Stimulated activated CD4-positive, alpha-beta T cell treated with anti-CD3 and anti-CD28 coated beads, Interleukin-4, amount 100 ng/mL, for 1 hour (primary cell): ENCODE results near the gene KIF21A.

Experiments
- DNase-seq: peaks from one replicate; pipeline ENCODE4 v3.0.0-alpha.2; 2020

Gene KIF21A

DNA sequence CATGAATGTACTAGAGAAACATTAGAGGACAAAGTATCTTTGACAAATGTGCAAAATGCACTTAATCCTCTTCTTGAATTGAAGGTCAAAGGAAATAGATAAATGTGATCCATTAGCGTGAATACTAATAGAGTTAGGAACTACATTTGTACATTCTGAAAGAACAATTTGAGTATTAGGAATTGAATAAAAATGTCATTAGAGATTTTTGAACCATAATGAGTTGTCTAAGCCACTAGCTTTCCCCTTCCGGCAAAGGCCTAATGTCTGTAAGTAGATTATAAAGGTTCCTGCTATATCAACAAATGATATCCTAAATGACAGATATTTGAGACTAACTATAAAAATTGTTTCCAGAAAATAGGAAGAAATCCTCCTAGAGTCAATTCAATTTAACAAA is 59.8 kb downstream of the KIF21A start:
- no peak for DNase-seq

DNA sequence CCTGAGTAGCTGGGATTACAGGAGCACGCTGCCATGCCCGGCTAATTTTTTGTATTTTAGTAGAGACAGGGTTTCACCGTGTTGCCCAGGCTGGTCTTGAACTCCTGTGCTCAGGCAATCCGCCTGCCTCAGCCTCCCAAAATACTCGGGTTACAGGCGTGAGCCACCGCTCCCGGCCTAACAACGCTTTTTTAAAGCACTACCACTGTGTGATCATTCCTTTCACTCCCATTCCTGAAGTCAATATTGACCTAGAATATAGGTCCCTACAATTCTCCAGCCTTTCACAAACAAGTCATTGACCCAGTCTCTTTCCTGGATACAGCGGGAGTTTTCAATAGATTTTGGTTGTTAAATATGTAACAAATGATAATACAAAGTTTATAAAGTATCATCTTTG is 62.8 kb downstream of the KIF21A start:
- no peak for DNase-seq

DNA sequence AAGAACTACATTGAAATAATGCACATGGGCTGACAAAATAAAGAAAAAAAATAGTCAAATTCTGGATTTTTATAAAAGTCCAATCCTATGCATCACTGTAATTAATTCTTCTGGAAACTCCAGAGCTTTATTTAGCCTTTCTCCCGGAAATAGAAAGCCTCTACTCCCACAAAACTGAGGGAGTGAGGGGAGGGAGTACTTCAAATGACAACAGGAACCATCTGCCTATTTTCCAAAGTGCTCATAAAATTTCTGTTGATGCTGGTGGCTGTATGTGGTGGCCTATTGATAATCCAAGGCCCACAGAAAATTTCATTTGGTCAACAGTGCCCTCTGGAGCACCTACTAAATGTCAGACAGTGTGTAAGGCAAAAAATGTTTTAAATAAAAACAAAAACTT is 64.6 kb downstream of the KIF21A start:
- DNase-seq, result no peak

DNA sequence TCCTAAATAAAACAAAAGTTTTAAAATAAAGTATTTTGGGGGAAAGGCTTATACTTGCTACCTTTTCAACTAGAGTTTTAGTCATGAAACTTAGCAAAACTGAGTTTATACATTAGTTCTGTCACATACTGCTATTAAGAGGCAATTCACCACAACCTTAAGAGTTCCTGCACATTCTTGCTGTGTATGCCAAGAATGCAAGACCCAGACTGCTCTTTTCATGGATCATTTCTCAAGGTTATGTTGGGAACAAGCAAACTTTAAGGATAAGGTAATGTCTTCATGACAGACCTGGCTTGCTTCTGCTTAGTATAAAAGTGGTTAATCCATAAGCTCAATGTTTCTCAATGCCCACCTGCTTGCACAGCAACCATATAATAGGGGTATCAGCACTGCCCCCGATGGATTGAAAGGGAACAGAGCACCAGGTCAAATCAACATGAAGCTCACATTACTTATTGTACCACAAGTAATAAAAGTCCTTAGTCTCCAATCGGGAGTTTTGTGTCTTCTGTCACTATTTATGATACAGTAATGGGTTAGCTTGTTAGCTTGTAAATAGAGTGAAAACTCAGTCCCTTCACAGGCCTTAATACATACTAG is 67.6 kb downstream of the KIF21A start:
- no peak for DNase-seq

DNA sequence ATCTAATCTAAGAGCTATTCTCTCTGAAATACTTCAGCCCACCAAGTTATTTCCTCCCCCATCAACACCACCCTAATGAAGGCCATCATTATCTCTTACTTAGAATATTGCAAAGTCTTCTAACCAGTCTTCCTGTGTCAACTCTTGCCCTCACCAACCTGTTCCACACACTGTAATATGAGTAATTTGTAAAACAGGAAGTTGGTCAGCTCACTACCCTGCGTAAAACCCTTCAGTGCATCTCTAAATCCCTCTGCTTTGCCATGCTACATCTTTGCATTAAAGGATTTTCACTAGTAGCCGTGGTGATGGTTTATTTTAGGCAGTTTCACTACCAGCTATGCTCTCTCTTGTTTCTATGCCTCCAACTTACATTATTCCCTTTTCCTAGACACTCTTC is 70.0 kb downstream of the KIF21A start:
- no peak for DNase-seq

DNA sequence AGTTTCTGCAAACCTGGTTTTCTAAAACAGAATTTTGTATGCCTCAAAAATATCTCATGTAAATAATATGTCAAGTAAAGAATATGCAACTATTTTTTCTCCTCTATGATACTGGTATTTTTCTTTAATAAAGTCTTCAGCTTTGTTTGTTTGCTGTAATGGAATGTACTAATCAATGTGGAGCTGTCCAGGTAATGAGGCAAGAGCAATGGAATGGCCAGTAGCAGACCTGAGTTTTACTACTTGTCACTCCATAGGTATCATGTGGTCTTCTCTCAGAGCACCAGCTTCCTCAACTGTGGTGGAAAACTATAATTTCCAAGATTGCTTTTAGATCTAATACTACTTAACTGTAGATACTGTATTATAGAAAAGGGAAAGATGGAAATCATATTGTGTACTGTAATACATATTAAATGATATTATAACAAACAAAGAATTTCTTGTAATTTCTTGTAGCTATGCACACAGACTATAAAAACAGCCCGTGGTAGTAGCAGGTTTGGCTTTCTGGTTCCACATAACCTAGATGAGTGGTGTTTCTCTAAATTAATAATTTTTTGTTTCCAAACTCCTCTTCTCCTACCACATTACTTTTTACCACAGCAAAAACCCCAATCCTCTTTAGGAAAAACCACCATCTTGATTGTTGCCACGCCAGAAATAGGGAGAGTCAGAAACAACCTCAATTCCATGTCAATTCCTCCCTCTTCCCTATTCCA is 70.6 kb downstream of the KIF21A start:
- no peak for DNase-seq

DNA sequence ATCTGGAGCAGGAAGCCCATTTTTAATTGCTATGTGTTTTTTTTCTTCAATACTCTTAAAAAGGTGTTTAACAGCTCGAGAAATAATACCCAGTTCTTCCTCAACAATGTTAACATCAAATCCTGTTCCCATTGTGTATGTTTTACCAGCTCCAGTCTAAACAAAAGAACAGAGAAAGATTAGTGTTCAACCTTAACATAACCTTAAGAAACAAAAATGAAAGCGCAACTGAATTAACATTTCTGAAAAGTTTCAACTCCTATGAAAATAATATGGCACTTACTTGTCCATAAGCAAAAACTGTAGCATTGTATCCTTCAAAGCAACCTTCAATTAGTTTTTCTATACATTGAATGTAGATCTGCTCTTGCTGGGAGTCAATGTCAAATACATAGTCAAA is 73.2 kb downstream of the KIF21A start:
- DNase-seq, result no peak

DNA sequence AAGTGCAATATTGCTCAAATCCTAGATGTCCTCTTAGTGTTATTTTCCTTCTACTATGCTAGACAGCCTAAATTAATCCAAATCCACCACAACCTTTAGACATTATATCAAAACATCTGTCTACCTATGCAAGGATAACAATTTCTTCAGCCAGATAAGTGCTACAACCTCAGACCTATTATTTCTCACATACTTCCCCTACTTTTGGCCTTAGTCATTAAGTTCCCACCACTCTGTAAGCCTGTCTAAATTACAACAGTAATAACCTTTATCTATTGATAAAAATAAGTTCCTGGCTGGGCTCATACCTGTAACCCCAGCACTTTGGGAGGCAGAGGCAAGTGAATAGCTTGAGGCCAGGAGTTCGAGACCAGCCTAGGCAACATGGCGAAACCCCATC is 74.0 kb downstream of the KIF21A start:
- DNase-seq, result no peak

DNA sequence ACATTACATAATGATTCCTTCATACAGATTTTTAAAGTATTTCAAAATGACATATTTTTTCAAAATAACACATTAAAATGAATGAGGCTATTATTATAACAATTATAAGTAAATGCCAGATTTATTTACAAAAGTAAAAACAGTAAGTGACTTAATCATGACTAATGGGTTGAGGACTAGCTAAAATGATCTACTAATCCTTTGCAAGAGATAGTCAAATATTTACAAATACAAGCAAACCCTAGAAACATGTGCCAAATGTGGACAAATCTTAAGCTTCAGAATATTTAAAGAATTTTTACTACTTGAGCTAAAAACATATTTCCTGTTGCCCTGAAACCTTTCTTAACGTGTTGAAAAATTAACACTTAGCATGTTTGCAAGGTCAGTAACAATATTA is 74.8 kb downstream of the KIF21A start:
- no peak for DNase-seq

DNA sequence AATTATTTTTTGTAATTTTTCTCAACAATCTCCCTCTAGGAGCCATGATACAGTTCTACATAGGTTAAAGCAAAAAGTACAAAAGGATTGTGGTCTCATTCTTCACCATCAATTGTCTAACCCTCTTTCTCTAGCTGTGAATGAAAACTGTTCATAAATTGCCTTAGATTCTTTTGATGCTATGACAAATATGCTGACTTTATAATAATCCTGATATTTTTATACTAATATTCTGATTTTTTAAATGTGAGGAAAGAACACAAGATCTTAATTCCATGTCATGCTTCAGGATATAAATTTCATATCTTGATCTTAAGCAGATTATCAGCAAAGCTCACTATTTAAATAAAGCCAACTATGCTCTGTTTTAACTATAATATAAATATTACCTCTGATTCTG is 75.4 kb downstream of the KIF21A start:
- DNase-seq, result no peak

DNA sequence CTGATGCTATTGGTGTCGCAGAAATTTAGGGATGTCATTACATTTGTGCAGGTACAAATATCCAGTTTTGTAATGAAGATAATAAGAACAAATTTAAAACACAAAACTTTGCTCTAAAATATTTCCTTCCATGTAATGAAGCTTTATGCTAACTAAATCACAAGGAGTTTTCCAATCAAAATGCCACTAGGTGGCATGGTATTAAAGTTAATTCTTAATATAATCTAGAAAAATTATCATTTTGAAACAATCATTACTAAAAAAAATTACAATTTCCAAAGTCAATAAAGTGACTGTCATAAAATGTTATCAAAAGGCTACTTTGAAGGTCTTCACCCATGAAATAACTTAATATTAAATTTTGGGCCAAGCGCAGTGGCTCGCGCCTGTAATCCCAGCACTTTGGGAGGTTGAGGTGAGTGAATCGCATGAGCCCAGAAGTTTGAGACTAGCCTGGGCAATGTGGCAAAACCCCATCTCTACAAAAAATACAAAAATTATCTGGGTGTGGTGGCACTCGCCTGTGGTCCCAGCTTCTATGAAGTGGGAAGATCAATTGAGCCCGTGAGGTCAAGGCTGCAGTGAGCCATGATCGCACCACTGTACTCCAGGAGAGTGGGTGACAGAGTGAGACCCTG is 77.4 kb downstream of the KIF21A start:
- no peak for DNase-seq

DNA sequence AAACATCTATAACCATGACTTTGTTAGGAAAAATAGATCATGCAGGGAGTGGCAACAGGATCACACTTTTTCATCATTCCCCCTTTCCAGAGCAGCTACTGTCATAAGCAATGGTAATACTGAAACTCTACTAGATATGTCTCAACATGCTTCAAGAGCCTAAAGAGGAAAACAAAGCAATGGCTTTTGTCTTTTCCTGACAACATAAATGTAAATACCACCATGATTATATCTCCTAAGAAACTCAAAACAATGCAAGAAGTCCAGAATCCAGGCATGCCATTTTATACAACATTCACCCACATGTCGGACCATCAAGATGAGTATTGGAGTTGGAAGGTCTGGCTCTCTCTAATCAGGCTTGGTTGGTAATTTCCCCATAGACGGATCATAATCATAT is 78.7 kb downstream of the KIF21A start:
- DNase-seq, result no peak

DNA sequence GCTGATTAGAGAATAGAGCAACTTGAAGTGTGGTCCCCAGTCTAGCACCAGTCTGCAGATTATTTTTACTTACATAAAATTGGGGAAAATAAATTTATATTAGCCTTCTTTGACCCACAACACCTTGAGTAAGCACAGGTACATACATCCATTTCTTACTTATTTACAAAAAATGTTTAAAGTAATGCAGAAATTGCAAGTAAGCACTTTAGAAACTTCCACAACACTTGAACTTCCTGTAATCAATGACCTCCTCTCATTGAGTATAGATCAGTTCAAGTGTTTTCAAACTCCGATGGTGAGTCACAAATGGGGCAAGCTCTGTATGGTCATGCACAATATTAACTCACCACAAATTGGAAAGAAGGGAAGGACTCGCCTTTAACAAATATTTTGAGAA is 83.3 kb downstream of the KIF21A start:
- DNase-seq, result no peak

DNA sequence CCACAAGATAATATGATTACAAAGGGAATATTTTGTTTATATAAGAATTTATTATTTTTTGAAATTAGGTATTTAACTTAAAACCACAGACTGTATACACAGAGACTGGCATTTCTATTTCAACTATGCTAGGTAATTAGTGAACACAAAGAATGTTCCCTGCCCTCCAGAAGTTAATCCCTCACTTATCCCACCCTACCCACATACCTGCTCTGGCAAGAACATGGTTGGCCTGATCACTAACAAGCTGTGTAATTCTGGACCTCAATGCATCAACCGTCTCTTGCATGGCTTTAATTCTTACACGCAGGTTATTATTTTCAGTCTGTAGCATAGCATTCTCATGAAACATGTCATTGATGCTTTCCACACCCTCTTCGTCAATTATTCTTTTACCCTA is 85.9 kb downstream of the KIF21A start:
- DNase-seq, result no peak

DNA sequence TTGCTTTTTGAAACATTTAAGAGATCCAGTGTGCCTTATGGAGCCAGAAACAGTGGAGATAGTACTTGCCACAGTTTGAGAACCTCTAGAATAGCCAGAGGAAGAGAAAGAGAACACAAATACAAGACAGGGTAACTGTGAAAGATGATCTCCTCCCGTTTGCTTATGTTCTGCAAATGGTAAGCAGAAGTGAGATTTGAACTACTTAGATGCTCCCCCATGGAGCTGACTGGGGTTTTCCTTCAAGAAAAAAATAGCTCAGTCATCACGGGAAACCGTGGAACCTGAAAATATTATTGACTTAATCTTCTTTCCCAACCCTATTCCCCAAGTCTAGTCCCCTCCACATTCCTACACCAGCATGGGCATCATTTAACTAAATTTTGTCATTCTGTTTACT is 87.1 kb downstream of the KIF21A start:
- no peak for DNase-seq

DNA sequence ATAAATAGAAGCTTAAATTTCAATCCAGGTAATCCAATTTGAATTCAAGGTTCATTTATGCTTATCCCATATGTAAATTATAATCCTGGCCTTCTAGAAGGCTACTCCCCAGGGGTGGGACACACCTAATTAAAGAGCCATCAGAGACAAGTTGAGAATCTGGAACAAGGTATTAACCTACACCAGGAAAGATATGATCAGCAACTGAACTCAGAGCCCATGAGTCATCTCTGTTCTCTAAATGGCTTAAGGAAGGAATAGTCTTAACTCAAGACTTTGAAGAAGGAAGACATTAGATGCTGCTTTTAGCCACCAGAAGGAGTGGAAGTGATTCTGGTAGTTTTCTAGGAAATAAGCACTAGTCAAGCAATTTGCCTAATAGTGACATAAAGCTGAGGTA is 88.0 kb downstream of the KIF21A start:
- no peak for DNase-seq

DNA sequence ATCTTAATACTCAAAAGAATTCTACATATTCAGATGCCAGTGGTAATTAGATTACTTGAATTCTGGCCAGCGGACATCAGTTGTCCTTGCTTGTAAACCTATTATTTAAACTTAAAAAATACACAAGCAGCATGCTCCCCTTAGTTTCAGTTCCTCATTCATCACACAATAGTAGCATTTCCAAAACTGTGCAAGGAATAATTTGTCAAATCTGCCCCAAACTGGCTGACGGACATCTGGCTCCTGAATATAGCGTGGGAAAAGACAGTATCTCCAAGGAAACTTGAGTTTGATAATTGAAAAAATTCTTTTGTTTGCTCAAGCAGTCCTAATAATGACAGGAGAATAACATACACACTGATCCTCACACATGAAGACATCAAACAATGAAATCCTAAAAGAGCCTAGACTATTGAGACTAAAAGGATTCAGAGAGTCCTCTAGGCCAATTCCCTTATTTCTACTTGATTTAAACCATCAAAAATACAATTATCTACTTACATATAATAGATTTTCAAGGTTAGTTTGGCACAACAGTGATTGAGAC is 90.4 kb downstream of the KIF21A start:
- DNase-seq, result no peak

DNA sequence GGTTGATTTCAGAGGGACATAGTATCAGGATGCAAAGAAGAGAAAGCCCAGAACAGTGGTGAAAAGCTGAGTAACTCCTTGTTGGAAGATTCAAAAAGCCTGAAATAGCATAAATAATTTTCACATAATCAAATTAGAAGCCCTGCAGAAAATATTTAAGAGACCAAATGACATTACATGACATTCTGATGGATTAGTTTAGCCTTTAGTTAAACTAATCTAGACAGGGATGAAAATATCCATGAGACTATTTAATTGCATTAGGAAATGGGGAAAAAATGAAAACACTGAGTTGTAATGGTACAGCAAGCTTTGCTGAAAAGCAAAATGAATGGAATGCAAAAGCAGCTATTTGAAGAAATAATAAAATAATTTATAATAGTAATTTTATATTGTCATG is 91.8 kb downstream of the KIF21A start:
- no peak for DNase-seq

DNA sequence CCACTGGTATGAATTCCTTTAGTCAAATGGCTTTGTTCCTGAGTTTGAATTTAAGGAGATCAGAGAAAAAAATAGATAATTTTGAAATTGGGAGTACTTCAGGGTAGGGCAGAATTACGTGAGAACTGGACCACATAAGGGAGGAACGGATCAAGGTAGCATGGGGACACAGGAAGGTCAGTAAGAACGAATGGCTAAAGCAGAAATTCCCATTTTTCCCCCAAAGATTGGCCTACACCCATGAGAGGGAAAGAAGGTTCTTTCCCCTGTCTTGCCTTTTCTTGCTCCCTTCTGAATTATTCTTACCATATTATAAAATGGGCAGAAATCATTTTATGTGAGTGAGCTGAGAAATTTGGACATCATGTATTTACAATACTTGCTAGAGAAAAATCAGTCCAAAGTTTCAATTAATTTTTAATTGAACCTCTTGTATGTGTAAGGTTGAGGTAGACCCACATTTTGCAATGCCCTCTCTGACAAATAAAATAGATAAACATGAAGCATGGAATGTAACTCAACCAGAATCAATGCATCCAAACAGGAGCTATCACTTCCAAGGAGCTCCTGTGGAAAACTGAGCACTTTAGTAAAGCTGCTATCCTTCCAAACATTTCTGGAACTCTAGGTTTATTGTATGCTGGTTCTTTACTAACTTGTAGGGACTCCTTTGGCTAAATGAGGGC is 93.8 kb downstream of the KIF21A start:
- DNase-seq, result no peak

DNA sequence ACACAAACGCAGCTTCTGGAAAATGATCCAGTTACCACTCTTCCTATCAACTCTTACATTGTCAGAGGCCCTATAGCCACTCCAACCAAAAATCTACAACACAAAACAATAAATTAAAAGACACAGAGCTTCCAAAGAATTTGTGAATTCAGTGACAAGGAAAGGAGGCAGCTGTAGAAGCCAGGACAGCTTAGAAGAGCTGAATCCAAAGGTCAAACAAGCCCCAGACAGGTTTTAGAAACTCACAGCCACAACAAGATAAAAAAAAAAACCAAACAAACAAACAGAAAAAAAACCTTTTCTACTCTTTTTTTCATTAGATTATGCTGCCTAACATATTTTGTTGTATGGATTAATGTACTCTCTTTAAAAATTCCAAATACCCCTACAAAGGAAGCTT is 94.4 kb downstream of the KIF21A start:
- no peak for DNase-seq

DNA sequence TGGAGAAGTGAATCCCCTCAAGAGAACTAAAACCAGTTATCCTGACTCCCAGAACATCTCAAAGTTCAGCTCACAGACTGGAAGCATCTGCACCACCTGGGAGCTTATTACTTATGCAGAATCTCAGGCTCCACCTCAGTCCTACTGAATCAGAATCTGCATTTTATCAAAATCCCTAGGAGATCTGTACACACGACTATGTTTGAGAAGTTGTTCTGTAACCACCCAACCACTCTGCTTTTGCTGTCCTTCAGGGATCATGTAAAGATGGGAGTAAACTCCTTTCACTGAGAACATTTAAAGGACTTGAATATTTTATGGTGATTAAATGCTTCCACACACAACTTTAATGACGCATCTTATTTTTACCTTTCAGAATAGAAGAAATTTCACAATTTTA is 98.0 kb downstream of the KIF21A start:
- no peak for DNase-seq

DNA sequence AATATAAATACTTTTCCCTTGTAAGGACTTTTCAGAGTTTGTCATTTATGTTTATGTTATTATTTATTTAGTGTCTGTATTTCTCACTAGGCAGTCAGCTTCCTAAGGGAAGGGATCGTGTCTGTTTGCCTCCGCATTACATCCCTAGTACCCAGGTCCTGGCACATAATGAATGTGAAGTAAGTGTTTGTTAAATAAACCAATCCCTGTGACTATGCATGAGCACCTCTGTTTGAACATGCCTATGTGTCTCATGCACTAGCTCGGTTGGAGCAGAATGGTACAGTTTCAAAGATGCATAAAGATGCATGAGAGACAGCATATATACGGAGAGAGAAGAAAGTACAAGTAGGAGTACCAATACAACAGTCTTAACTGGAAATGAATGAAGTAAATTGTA is 99.3 kb downstream of the KIF21A start:
- no peak for DNase-seq

DNA sequence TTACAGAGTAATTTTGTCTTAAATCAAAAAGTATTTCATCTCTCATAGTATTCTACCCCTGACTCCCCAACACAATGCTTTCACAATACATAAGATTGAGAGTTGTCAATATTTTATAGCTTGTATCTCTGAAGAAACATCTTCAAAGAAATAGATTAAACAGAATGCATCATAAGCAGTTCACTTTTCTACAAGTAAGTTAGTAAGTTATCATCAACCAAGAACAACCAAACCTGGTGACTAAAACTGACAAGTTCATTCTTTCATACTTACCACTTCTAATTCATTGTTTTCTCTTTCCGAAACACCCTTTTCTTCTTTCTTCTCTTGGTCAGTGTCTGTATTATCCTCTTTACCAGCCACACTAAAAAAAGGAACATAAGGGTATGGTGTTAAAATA is 101.2 kb downstream of the KIF21A start:
- DNase-seq, result no peak

DNA sequence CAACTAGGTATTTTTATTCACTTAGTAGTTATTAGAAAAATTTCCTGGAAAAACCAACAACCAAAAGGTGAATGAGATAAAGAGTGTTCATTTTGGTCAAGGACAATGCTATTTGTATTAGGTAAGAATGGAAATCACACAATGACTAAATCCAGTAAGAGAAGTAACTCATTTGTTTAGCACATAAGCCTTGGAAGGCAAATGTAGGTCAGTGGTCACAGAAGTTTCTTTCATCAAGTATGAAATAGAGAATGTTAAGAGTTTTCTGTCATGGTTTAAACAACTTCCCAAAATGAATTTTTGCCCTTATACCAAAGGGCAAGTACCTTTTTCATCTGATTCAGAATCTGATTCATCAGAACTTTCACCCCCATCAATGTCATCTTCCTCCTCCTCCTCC is 101.7 kb downstream of the KIF21A start:
- DNase-seq, result no peak
